GM12865 (cell line): ENCODE data around the gene RAB37.

Experiments
- DNase-seq: peaks from one replicate; pipeline ENCODE4 v3.0.0; 2010; ENCODE audit warnings: low read depth
- H3K4me3 ChIP-seq: 2 replicates; pipeline ENCODE4 v1.5.1; 2011; ENCODE audit warnings: mild to moderate bottlenecking, low read depth, low read length, control low read depth
- TF ChIP-seq, protein P1 (sequence below): IDR thresholded peaks from 2 replicates; pipeline ENCODE4 v1.5.1; 2011; ENCODE audit warnings: low read length, control low read depth, low read depth, inconsistent platforms; ENCODE audit not compliant: insufficient read depth; ENCODE audit errors: missing control alignments

RAB37 gene

GRCh38 chr17:74739227-74739831, 2.3 kb downstream of the RAB37 start:
- TF ChIP-seq, protein P1, sequence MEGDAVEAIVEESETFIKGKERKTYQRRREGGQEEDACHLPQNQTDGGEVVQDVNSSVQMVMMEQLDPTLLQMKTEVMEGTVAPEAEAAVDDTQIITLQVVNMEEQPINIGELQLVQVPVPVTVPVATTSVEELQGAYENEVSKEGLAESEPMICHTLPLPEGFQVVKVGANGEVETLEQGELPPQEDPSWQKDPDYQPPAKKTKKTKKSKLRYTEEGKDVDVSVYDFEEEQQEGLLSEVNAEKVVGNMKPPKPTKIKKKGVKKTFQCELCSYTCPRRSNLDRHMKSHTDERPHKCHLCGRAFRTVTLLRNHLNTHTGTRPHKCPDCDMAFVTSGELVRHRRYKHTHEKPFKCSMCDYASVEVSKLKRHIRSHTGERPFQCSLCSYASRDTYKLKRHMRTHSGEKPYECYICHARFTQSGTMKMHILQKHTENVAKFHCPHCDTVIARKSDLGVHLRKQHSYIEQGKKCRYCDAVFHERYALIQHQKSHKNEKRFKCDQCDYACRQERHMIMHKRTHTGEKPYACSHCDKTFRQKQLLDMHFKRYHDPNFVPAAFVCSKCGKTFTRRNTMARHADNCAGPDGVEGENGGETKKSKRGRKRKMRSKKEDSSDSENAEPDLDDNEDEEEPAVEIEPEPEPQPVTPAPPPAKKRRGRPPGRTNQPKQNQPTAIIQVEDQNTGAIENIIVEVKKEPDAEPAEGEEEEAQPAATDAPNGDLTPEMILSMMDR = no peak
- no peak for DNase-seq
- no peak overlapping the region for H3K4me3 ChIP-seq

DNA sequence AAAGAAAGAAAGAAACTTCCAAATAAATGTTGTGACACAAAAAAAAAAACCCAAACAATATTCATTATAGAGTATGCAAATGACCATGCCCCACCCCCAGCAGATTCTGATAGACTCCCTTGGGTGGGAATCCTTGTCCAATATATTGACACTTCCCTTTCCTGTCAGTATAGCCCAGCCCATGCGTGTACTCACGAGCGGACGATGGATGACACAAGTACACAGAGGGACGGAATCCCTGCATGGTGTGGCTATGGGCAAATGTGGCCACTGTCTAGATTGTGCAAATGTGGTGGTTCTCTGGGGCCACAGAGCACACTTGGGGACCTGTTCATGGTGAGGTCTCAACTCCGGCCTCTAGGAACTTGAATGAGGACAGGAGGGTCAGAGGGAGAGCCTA, 3.1 kb downstream of the RAB37 start:
- TF ChIP-seq, protein P1 = no peak
- no peak for DNase-seq
- H3K4me3 ChIP-seq = no peak overlapping the region

DNA sequence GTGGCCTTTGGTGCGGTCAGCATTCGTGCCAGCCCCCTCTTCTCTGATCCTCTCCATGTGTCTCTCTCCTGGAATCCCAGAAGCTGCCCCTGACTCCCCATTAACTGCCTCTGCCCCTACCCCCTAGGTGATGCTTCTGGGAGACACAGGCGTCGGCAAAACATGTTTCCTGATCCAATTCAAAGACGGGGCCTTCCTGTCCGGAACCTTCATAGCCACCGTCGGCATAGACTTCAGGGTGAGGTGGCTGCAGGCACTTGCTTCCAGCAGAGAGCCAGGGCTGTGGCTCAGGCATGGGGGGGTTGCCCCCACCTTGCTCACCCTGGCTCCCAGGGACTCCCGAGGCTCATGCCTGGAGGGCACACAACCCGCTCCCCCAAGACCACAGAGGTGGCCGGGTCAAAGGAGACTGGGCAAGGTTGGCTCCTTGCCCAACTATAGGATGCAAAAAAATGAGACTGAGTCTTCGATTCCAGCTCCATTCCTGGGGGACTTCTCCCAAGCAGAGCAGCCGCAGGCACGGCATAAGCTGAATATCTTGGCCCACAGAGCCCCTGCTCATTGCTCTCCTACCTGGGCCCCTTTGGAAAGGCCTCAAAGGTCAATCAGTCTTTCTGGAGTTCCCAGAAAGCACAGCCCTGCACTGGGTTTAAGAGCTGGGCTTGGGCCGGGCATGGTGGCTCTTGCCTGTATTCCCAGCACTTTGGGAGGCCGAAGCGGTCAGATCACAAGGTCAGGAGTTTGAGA, 3.8 kb downstream of the RAB37 start:
- no peak for DNase-seq
- TF ChIP-seq, protein P1 = no peak
- no peak overlapping the region for H3K4me3 ChIP-seq

GRCh38 chr17:74742153-74742515, 5.1 kb downstream of the RAB37 start:
- TF ChIP-seq, protein P1 = no peak
- no peak overlapping the region for H3K4me3 ChIP-seq
- DNase-seq = peak; percentile 90

- no peak for DNase-seq
- no peak overlapping the region for H3K4me3 ChIP-seq
- TF ChIP-seq, protein P1 = no peak
These were observed 6.0 kb downstream of the RAB37 start for GRCh38 chr17:74742978-74743545.

- DNase-seq = no peak
- TF ChIP-seq, protein P1 = no peak
- H3K4me3 ChIP-seq = no peak overlapping the region
These were observed 6.7 kb downstream of the RAB37 start for GRCh38 chr17:74743755-74744154.
